MM.1S (cell line): ENCODE results near the gene YLPM1.

ENCODE experiments used
- DNase-seq: peaks from one replicate; pipeline ENCODE4 v3.0.0-alpha.2; 2015
- H2AFZ ChIP-seq: fragments of 300-600 bp; sonication (generic); 2 replicates; pipeline ENCODE4 v1.6.0; 2016; ENCODE audit warnings: antibody characterized with exemption, low read length
- H3F3A ChIP-seq: fragments of 300-600 bp; sonication (generic); 2 replicates; pipeline ENCODE4 v1.6.1; 2016; ENCODE audit warnings: mild to moderate bottlenecking, antibody characterized with exemption, low read length, moderate library complexity, mixed read lengths; ENCODE audit not compliant: insufficient read depth
- H3K27ac ChIP-seq: fragments of 300-600 bp; sonication (generic); 2 replicates; pipeline ENCODE4 v1.5.1; 2016; ENCODE audit warnings: mild to moderate bottlenecking, low read length
- H3K27me3 ChIP-seq: fragments of 300-600 bp; sonication (generic); replicated peaks from 2 replicates; pipeline ENCODE4 v1.6.0; 2016; ENCODE audit warnings: low read length; ENCODE audit not compliant: insufficient read depth
- H3K36me3 ChIP-seq: fragments of 300-600 bp; sonication (generic); replicated peaks from 2 replicates; pipeline ENCODE4 v1.6.1; 2016; ENCODE audit warnings: mild to moderate bottlenecking, low read length, mixed read lengths; ENCODE audit not compliant: insufficient read depth
- H3K4me1 ChIP-seq: fragments of 300-600 bp; sonication (generic); 2 replicates; pipeline ENCODE4 v1.6.1; 2016; ENCODE audit warnings: low read length, mixed read lengths
- H3K4me2 ChIP-seq: fragments of 300-600 bp; sonication (generic); 2 replicates; pipeline ENCODE4 v1.6.0; 2016; ENCODE audit warnings: low read depth, low read length
- H3K4me3 ChIP-seq: fragments of 300-600 bp; sonication (generic); 2 replicates; pipeline ENCODE4 v1.5.1; 2016; ENCODE audit warnings: low read length, mixed read lengths
- H3K79me2 ChIP-seq: fragments of 300-600 bp; sonication (generic); 2 replicates; pipeline ENCODE4 v1.6.1; 2016; ENCODE audit warnings: mixed run types, low read length, mixed read lengths
- H3K9ac ChIP-seq: fragments of 300-600 bp; sonication (generic); 2 replicates; pipeline ENCODE4 v1.6.1; 2016; ENCODE audit warnings: low read length, mixed read lengths
- H3K9me2 ChIP-seq: fragments of 300-600 bp; sonication (generic); replicated peaks from 2 replicates; pipeline ENCODE4 v1.6.1; 2016; ENCODE audit warnings: mild to moderate bottlenecking, low read length, mixed read lengths; ENCODE audit not compliant: insufficient read depth
- H3K9me3 ChIP-seq: fragments of 300-600 bp; sonication (generic); replicated peaks from 2 replicates; pipeline ENCODE4 v1.6.1; 2016; ENCODE audit warnings: mild to moderate bottlenecking, low read length, mixed read lengths; ENCODE audit not compliant: insufficient read depth
- H4K20me1 ChIP-seq: fragments of 300-600 bp; sonication (generic); 2 replicates; pipeline ENCODE4 v1.6.1; 2016; ENCODE audit warnings: mild to moderate bottlenecking, low read length, moderate library complexity, mixed read lengths; ENCODE audit not compliant: insufficient read depth
- CTCF ChIP-seq: fragments of 300-600 bp; sonication (generic); IDR thresholded peaks from 2 replicates; pipeline ENCODE4 v1.5.1; 2016; ENCODE audit warnings: antibody characterized with exemption, low read length, mixed read lengths
- EZH2 ChIP-seq: fragments of 300-600 bp; sonication (generic); optimal IDR thresholded peaks from 2 replicates; pipeline ENCODE3; 2017; ENCODE audit warnings: low read depth, mild to moderate bottlenecking, antibody characterized with exemption, low read length, mixed read lengths
- EZH2phosphoT487 ChIP-seq: fragments of 300-600 bp; sonication (generic); IDR thresholded peaks from 2 replicates; pipeline ENCODE4 v1.6.1; 2018; ENCODE audit warnings: antibody characterized with exemption, low read length

YLPM1 gene

DNA sequence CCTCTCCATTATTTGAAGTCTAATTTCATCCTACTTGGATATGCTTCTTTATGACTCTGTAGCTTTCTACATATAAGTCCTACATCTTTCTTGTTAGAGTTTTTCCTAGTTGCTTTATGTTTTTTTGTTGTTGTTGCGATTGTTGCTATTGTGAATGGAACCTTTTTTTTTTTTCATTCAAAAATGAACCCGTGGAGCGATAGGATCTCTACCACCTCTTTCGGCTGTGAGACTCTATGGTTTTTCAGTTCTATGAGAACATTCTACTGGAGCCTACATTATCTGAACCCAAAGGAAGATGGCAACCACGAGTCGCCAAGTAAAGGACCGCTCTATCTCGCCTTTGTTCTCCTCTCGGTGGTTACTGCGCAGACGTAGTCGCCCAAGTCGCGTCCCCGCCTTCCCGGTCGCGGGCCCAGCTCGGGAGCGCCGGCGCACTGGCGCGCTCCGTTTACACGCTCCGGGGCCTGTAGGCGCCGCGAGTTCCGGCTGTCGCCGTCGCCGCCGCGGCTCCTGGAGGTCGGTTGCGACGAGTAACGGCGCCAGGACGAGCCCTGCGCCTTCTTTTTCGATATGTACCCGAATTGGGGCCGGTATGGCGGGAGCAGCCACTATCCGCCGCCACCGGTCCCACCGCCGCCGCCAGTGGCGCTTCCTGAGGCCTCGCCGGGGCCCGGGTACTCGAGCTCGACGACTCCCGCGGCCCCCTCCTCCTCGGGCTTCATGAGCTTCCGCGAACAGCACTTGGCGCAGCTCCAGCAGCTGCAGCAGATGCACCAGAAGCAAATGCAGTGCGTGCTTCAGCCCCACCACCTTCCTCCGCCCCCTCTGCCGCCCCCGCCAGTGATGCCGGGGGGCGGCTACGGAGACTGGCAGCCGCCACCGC lies at the start of gene YLPM1:
Gene YLPM1 (plus strand): TSS at position 400 of the 886 bp plus-strand sequence. CDS start 174 bp downstream, at position 574.
- Histone ChIP-seq H3K4me1 (no peaks in the 10 kb centered on the region), H3K9ac (peak within 1 kb of the TSS; percentile 90), H2AFZ (peak within 1 kb of the TSS; percentile 97), H3K4me2 (peak within 1 kb of the TSS; percentile 82), H3K4me3 (peak within 1 kb of the TSS; percentile 78), H3K9me2 (no peaks in the 10 kb centered on the region), H3K27me3 (no peaks in the 10 kb centered on the region), H3K9me3 (no peaks in the 10 kb centered on the region), H4K20me1 (no peaks in the 10 kb centered on the region), H3F3A (no peaks in the 10 kb centered on the region), H3K27ac (peak within 1 kb of the TSS; percentile 57; the same call in 1 of the 2 replicates), H3K36me3 (no peaks in the 10 kb centered on the region), H3K79me2 (peaks cover 47% of the 10 kb centered on the region)
- TF ChIP-seq EZH2phosphoT487 (no peak), EZH2 (no peak), CTCF (peak; percentile 42)
- peak; percentile 89 for DNase-seq

DNA sequence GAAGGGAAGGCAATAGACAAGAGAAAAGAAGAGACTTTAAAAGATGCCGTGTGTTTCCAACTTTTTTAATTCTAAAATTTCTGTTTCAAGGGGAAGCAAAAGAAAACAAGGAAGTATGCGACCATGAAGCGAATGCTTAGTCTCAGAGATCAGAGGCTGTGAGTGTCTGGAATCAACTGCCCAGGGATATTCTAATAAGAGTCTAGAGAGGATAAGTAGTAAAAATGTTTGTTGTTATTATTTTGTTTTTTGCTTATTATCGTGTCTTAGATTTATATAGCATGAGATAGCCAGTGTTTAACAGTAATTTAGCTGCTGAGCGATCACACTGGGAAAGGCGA lies 49.8 kb upstream of the YLPM1 start:
- Histone ChIP-seq H3K9me3 (no peaks in the 10 kb centered on the region), H2AFZ (peak overlapping the region; percentile 81), H3K9ac (peak overlapping the region; percentile 64), H3K9me2 (no peaks in the 10 kb centered on the region), H3K79me2 (peaks cover 52% of the 10 kb centered on the region), H3F3A (no peaks in the 10 kb centered on the region), H3K36me3 (no peaks in the 10 kb centered on the region), H3K4me3 (peak overlapping the region; percentile 90), H3K4me1 (no peaks in the 10 kb centered on the region), H3K27me3 (no peaks in the 10 kb centered on the region), H3K27ac (no peak overlapping the region), H4K20me1 (no peaks in the 10 kb centered on the region), H3K4me2 (peak overlapping the region; percentile 57)
- no peak for DNase-seq
- TF ChIP-seq CTCF, result no peak
- TF ChIP-seq EZH2, result no peak
- no peak for TF ChIP-seq EZH2phosphoT487

GRCh38 chr14:74720526-74720925 lies 42.6 kb upstream of the YLPM1 start:
- Histone ChIP-seq H3K4me1 (no peaks in the 10 kb centered on the region), H3K27ac (no peak overlapping the region), H3K79me2 (no peaks in the 10 kb centered on the region), H4K20me1 (no peaks in the 10 kb centered on the region), H3K9me3 (no peaks in the 10 kb centered on the region), H3K27me3 (no peaks in the 10 kb centered on the region), H3K4me3 (no peak overlapping the region), H2AFZ (no peak overlapping the region), H3K36me3 (no peaks in the 10 kb centered on the region), H3K9me2 (no peaks in the 10 kb centered on the region), H3K4me2 (no peak overlapping the region), H3K9ac (no peak overlapping the region), H3F3A (no peaks in the 10 kb centered on the region)
- no peak for DNase-seq
- no peak for TF ChIP-seq EZH2
- no peak for TF ChIP-seq CTCF
- no peak for TF ChIP-seq EZH2phosphoT487
